ENCODE data around the gene NEURL1B.
"Not testable (repeated sequence)": the region's sequence is repeated elsewhere in the genome, so short reads cannot be mapped to it uniquely, and the experiment has no call there.

NEURL1B gene

DNA sequence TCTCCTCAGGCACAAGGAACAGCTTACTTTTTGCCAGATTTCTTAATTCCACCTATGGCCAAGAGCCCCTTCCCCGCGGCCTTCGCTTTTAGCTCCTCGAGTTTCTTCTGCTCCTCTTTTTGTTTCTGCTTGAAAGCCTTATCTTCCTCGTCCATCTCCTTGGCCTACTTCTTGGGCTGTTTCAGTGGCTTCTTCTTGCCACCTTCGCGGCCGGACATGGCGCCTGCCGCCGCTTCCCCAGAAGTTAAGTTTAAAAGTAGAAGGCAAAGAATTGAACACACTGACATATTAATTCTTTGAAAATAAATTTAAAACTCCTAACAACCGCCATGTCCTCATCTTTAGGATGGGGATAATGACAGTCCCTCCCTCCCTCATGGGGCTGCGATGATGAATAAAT lies 15.4 kb downstream of the NEURL1B start:
- in situ Hi-C loops (cut with MboI; ENCODE audit: low sequenced_read_pairs) = not testable (repeated sequence)

DNA sequence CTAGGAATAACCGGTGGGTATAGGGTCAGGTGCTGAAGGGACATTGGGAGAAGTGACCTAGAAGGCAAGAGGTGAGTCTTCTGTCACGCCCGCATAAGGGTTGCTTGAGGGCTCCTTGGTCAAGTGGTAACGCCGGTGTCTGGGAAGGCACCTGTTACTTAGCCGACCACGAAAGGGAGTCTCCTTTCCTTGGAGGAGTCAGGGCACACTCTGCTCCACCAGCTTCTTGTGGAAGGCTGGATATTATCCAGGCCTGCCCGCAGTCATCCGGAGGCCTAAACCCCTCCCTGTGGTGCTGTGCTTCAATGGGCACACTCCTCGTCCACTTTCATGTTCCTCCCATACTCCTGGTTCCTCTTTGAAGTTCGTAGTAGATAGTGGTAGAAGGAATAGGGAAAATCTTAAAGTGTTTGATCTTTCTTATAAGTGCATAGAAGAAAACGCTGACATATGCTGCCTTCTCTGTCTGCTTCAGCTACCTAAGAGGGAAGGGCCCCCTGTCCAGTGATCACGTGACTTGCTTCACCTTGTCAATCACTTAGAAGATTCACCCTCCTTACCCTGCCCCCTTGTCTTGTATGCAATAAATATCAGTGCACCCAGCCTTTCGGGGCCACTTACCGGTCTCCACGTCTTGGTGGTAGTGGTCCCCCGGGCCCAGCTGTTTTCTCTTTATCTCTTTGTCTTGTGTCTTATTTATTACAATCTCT lies 16.6 kb downstream of the NEURL1B start:
- in situ Hi-C loops (cut with MboI; ENCODE audit: low sequenced_read_pairs) = not testable (repeated sequence)

DNA sequence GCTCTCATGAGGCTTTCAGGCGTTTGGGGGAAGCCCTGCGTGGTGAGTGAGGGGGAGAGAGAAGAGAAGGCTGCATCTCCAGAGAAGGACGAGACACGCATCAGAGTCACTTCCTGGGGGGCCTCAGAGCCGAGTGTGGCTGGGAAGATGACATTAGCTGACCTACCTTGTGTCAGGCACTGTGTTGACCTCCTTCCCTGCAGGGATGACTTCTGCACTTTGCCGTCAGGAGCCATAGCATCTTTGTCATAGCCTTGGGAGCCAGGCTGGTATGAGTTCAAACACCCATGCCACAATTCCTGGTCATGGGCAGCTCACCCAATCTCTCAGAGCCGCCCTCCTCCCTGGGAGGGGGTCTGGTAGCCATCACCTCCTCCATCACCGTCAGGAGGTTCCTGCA lies 17.3 kb downstream of the NEURL1B start:
- in situ Hi-C loops (cut with MboI; ENCODE audit: low sequenced_read_pairs) = no loop called here

DNA sequence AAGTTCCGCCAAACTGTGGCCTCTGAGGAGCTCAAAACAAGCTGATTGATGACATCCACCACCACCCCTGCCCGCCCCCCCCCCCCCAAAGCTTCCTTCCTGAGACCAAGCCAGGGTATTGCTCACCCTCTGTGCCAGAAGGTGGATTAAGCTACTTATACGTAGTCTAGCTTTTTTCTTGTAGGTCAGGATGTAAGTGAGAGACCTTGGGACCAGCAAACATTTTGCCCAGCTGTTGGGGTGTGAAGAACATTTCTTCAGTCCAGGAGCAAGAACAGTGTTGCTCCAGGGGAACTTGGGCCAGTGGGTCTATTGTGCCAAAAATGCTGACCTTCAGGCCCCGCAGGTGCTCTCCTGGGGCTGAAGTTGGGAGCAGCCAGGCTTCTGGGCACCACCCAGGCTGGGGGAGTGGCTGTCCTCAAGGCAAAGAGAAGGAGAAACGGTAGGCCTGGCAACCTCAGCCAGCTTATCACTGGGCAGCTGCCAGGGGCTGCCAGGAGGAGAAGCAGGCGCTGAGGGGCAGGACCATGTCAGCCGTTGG lies 18.0 kb downstream of the NEURL1B start:
- in situ Hi-C loops (cut with MboI; ENCODE audit: low sequenced_read_pairs) = no loop called here

DNA sequence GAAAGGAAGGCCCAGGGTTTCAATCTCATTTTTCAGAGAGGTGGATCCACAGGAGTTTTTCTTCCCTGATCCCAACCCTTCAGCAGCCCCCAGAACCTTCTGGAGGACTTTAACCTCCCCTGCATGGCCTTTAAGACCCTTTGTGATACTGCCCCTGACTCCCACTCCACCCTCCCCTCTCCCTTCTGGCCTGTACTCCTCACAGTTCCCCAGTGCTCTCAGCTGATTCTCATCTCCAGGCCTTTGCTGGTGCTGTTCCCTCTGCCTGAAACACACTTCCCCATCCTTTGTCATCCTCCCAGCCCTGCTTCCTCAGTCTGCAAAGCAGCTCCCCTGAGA lies 18.5 kb downstream of the NEURL1B start:
- in situ Hi-C loops (cut with MboI; ENCODE audit: low sequenced_read_pairs) = no loop called here

DNA sequence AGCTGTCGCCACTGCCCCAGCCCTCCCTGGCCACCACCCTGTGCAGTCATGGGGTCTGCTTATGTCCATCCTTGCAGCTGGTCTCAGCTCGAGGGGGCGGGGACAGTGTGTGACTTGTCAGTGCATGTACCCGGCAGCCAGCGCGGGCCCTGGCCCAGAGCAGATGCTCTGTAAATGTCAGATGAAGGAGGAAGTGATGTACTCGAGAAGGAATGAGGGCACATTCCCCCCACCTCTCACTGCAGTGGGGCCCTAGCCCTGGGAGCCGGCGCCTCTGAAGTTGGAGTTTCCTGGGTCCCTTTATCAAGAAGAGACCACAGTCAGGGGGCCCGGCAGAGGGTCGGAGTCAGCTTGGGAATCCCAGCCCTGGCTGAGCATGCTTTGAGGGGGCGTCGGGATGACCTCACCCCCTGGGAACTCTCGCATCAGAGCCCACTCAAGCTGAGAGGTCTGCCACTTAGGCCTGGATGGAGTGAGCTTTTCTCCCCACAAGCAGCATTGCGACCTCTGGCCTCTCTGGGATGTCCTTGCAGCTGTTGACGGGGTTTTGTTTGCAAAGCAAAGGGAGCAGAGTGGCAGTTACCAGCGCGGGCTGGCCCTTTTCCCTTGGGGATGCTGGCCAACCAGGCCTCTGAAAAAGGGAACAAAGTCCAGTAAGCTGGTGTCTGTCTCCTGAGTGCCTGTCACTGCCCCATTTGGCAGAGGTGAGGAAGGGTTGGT lies 19.0 kb downstream of the NEURL1B start:
- in situ Hi-C loops (cut with MboI; ENCODE audit: low sequenced_read_pairs) = no loop called here

DNA sequence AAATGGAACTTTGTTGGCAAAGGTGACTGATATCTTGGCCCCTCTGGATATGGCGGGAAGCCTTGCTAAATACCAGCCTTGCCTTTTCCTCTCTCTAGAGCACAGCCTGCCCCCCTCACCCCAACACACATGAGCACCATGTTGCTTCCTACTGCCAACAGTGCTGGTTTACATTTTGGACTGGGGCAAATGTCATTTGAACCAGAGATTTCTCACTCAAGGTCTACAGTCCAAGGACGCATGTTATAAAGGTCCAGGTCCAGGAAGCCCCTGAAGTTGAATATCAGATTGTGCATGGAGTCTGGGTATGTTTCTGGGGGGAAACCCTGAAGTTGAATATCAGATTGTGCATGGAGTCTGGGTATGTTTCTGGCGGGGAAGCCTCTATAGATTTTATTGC lies 19.9 kb downstream of the NEURL1B start:
- in situ Hi-C loops (cut with MboI; ENCODE audit: low sequenced_read_pairs) = no loop called here

DNA sequence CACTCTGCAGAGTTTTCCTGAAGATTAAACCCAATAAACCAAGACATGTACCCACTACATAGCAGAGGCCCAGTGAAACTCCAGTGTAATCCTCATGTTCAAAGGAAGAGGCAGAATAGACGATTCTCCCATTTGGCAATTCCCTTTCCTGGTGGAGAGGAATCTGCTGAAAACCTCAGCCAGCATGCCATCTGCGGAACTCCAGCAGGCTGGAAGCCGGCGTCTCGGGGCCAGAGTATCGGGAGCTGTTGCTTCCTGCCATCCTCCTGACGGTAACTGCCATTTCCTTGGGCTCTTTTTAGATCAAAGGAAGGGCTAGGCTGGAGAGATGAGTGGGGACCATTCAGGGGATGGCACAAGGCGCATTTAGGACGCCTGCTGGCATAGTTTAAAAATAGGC lies 20.5 kb downstream of the NEURL1B start:
- in situ Hi-C loops (cut with MboI; ENCODE audit: low sequenced_read_pairs) = no loop called here

DNA sequence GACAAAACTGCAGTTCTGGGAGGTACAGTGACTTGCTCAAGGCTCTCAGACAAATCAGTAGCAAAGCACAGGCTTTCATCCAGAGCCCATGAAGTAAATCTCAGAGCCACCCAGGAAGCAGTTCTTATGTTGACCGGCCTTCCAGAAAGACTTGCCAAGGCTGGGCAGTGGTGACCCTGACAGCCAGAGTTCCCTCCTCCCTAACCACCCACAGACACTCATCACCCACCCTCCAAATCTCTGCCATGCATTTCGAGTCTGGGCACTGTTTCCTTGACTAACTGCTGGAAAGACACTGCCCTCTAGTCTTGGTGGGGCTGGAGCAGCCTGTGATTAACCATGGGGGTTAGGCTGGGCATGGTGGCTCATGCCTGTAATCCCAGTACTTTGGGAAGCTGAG lies 21.5 kb downstream of the NEURL1B start:
- in situ Hi-C loops (cut with MboI; ENCODE audit: low sequenced_read_pairs) = no loop called here

DNA sequence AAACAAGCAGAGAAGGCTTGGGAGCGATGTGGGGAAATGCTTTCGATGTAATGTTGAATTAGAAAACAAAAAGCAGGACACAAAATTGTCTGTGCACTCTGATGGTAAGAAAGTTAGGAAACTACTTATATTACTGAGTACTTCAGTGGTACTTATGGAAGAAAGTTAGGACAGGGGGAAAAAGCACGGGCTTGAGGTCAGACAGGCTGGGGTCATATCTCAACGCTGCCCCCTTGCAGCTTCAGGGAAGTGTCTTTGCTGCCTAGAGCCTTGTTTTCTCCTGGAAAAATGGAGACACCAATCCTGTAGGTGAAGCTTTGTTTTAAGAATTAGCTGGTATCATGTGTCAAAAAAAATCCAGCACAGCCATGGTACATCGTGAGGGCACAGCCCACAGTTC lies 23.0 kb downstream of the NEURL1B start:
- in situ Hi-C loops (cut with MboI; ENCODE audit: low sequenced_read_pairs) = no loop called here

DNA sequence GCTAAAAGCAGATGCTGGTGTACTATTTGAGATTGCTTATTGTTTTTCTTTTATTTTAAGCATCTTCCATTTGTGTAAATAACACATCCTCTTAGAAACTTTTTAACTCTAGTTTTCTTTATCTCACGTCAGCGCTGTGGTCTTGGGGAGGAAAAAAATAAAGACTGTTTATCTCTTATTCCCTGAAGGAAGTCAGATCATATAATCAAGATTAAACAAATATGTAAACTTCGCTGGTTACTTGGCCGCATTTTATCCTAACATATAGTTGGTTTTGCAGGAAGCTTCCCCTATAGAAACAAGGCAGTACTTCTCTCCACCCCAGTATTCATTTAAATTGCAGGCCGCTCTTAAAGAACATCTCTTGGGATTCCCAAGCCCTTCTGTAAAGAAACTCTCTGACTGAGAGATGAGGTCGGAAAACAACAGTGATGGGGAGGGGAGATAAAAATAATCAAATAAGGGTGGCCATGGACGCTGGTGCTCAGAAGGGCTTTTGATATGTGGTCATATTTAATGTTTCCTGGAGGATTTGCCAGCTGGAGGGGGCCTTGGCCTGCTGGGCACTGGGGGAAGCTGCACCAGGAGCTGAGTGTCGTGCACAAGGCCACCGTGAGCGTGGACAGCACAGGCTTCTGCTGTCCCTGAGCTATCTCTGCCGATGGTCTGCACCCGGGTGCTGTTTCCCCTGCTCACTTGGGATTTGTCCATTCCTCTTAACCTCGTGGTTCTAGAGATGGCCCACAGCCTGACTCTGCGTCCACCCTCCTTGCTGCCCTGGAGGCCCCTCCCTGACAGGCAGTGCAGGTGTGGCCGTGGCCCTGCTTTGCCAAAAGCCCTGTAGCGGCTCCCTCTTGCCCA lies 23.8 kb downstream of the NEURL1B start:
- in situ Hi-C loops (cut with MboI; ENCODE audit: low sequenced_read_pairs) = no loop called here

DNA sequence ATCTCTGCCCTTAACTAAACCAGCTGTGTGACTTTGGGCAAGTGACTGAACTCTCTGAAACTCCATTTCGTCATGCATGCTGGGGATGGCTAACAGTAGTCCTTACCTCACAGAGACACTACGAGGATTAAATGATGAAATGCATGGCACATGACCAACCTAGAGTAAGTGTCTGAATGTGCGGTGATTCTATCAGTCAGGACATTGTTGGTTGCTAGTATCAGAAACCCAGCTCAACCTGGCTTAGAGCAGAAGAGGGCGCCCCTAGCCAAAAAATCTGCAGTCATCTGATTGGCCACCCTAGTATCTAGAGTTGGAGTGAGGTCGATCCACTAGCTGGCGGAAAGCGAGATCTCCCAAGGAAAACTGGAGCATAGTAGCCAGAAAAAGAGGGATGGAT lies 25.2 kb downstream of the NEURL1B start:
- in situ Hi-C loops (cut with MboI; ENCODE audit: low sequenced_read_pairs) = no loop called here

DNA sequence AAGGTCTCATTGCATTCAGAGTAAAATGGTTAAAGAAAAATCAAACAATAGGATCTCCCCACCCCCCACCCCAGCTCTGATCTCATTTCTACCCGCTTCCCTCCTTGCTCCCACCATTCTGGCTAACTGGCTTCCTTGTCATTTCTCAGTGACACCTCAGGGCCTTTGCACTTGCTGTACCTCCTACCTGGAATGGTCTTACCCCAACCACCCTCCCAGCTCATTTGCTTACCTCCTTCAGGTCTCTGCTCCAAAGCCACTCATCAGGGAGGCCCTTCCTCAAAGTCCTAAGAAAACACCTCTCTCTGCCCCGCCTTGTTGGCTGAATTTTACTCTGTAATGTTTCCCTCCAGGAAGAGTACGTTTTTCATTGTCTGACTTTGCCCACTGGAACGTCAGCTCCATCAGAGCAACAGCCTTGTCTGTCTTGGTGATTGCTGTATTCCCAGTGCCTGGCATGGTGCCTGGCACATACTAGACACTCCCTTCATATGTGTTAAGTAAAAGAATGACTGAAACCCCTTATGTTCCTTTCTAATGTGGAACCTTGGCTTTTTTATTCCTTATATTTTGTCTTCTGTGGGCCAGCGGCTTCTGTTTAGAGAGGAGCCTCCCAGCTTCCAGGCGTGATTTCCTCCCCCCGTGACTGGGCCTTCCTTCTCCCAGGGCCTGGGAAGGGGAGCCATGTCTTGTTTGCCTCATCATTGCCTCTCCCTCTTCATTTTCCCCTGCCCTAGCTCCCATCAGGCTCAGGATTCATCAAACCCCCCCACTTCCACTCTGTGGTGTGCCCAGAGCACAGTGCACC lies 26.9 kb downstream of the NEURL1B start:
- in situ Hi-C loops (cut with MboI; ENCODE audit: low sequenced_read_pairs) = no loop called here

DNA sequence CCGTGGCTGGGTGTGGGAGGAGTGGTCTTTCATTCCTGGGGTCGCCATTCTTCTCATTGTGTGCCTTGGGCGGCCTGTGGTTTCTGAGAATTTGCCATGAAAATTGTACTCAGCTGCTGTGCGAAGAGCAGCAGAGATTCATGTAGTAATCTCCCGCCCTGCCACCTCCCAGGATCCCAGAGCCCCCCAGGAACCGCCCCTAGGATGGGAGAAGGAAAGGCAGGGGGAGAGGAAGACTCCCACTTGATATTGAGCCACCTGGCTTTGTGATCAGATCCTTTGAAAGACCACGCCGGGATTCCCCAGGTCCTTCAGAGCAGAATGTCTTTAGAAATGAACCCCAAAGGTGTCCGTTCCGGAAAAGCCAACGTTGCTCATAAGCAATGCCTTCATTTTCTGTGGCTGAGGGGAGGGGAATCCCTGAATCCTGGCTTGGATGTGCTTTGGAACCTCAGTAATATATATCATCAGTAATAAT lies 27.6 kb downstream of the NEURL1B start:
- in situ Hi-C loops (cut with MboI; ENCODE audit: low sequenced_read_pairs) = no loop called here

DNA sequence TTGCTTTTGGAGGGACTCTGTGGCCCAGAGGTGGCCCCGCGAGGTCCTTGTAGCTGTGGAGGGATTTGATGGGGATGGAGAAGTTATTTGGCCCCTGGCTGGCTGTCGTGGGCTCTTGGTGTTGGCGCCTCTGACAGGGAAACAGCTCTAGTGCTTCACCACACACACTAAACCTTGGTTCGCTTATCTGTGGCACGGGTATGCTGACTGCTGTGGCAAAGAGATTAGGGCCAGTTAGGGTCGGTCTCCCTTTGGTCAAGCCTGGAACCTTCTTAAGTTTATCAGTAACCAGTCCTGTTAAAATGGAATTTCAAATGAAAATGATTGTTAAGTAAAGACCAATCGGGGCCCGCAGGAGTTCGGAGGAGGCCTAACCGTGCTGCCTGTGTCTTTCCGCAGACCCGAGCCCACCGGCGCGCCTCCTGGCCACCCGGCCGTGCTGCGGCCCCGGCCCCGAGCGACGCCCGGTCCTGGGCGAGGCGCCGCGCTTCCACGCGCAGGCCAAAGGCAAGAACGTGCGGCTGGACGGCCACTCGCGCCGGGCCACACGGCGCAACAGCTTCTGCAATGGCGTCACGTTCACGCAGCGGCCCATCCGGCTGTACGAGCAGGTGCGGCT lies 28.4 kb downstream of the NEURL1B start:
- in situ Hi-C loops (cut with MboI; ENCODE audit: low sequenced_read_pairs) = no loop called here

DNA sequence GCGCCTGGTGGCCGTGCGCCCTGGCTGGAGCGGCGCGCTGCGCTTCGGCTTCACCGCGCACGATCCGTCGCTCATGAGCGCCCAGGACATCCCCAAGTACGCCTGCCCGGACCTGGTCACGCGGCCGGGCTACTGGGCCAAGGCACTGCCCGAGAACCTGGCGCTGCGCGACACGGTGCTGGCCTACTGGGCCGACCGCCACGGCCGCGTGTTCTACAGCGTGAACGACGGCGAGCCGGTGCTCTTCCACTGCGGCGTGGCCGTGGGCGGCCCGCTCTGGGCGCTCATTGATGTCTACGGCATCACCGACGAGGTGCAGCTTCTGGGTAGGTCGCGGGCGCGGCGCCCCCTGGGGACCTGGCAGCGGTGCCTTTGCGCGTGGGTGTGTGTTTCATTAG lies 28.9 kb downstream of the NEURL1B start:
- in situ Hi-C loops (cut with MboI; ENCODE audit: low sequenced_read_pairs) = no loop called here

DNA sequence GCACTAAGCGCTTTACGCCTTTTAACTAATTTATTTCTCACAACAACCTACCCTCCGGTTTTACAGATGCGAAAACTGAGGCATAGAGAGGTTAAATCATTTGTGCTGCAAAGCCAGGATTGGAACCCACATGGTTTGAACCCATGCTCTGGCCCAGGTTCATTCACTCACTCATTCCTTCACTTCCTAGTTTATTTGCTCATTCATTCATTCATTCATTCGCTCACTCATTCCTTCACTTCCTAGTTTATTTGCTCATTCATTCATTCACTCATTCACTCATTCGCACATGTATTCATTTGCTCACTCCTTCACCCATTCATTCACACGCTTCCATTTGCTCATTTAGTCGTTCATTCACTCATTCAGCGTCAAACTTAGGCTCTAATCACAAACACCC lies 29.4 kb downstream of the NEURL1B start:
- in situ Hi-C loops (cut with MboI; ENCODE audit: low sequenced_read_pairs) = no loop called here

DNA sequence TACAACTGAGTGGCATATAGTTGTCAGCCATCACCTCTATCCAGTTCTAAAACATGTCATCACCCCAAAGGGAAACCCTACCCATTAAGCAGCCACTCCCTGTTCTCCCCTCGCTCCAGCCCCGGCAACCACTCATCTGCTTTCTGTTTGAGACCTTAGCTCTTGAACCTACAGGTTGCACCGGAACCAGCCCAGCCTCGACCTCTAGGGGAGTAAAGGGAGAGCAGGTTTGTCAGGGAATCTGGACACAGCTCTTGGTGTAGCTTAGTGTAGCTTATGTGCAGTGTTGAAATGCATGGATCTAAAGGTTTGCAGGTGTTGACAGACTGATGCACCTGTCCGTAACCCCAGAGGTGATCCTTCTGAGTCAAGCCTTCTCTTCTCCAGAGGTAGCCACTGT lies 30.0 kb downstream of the NEURL1B start:
- in situ Hi-C loops (cut with MboI; ENCODE audit: low sequenced_read_pairs) = no loop called here

DNA sequence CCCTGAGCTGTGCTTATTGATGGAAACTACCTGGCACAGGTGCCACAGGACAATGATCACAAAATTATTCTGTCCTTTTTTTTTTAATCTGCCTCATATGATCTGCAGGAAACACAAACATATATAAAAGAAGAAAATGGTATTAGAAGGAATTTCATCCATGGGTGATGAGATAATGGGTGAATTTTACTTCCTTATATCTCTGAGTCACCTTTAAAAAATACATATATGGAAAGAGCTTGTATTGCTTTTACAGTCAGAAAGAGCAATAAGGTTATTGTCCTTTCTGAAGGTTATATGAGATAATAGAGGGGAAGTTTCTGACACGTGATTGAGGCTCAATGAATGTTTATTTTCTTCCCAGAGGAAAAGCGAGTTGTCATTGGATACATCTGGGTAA lies 31.6 kb downstream of the NEURL1B start:
- in situ Hi-C loops (cut with MboI; ENCODE audit: low sequenced_read_pairs) = no loop called here

DNA sequence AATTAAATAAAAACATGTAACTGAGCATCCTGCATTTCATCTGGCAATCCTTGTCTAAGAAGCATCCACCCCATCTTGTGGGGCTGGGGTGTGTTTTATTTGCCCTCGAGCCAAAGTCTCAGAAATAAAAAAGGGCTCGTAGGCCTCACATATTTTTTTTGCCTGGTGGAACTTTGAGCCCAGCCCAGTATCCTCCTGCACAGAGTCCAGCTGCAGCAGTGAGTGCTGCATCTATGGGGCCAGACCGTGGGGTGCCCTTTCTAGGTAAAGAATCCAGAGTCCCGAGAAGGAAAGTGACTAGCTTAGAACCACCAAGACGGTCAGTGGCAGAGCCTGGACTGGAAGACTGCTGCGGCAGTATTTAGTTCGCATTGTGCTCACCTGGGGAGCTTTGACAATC lies 33.1 kb downstream of the NEURL1B start:
- in situ Hi-C loops (cut with MboI; ENCODE audit: low sequenced_read_pairs) = no loop called here

Measured in HL-60/S4 treated with retinoic acid at 250 ng/mL for 4 days and 3 days (cell line).